Measurements from ENCODE around the gene LIPC.

LIPC gene

GRCh38 chr15:58554758-58555157 lies 123.0 kb downstream of the LIPC start:
- no peak for DNase-seq (ENCODE audit: low read depth in 2 of 2)

DNA sequence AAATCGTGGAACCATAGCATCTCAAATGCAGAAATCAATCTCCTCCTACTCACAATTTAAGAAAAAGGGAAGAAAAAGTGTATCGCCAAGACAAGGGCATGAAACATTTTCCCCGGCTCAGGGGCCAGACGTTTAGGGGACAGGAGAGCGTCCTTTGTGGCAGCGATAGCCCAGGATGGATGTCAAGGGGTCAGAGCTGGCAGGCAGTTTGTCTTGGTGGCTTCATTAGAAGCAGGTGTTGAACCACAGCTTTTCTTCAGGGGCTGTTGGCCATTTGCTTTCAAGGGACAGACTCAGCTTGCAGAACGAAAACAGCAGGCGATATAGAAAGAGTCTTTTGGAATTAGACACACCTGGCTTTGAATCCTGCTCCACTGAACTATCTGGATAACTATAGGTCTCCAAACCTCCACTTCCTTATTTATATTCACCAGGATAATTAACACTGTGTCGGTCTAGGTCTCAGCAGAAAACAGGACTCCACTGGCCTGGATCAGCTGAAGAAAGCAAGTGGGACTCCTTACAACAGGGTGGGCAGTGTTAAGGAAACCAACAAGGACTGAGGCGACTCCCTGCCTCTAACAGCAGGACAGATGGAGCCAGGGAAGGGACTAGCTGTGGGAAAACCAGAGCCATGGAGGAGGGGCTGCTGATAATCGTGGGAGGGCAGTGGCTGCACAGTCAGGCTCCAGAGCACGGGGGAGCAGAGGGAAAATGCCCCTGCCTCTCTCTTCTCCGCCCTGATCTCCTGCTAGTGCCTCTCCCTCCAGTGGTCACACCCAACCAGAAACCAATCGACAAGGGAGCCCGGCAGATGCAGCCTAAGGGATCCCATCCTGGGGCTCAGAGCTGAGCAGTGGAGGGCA lies 123.6 kb downstream of the LIPC start:
- DNase-seq (ENCODE audit: low read depth in 2 of 2): no peak

DNA sequence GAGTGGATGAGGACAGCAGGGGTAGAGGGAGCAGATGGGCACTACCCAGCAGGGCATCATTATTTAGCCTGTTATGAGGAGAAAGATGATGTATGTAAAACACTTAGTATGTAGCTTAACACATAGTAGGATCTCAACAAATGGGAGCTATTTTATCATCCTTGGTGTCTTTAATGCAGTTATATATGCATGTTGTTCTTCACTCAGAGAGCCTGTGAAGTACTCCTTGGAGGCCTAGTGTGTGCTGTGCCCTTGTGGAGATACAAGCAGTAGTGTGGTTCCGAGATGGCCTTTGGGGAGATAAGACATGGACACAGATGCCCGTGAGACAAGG lies 124.2 kb downstream of the LIPC start:
- DNase-seq (ENCODE audit: low read depth in 2 of 2): no peak

- DNase-seq (ENCODE audit: low read depth in 2 of 2): no peak
Observed at GRCh38 chr15:58556541-58556940, 124.8 kb downstream of the LIPC start.

DNA sequence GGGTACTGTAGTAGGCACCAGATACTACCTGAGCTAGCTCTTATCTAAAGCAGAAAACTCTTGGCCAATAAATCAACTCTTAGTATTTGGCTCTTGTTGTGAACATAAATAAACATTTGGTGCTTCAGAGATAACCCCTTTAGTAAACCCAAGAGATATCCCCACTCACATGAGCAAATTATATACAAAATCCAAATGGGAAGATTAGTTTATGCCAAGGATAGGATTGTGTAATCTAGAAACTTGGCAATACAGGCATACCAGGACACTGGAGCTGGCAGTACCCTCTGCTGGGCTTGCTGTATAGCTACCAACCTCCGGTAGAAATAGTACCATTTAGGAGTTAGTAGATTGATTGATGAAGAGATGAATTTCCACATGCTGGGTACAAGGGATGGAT lies 127.0 kb downstream of the LIPC start:
- DNase-seq (ENCODE audit: low read depth in 2 of 2): no peak

DNA sequence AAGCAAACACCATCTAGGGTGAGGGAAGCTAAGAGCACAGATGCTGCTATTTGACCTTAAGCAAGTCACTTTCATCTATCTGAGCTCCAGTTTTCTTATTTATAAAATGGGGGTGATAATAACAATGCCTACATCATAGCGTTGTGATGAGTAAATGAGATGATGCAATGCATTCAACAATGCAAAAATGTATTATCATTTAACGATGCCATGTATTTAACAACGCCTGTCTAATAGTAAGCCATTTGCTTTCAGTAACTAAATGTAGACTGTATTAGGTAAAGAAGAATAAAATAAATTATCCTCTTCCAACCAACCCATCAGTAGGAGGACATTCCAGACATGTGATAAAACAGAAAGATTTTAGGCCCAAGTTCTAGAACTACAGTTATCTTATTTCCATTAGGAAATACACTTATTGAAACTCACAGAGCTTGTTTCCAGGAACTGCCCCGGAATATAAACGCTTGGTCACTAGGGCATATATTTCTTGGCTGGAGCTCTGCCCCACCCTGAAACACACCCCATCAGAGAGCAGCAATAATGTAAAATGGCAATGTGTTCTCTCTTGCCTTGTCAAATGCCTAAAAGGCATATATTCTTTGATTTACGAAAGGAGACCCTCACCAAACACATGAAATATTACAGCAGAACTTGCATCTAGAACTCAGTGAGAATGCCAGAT lies 128.3 kb downstream of the LIPC start:
- no peak for DNase-seq (ENCODE audit: low read depth in 2 of 2)

DNA sequence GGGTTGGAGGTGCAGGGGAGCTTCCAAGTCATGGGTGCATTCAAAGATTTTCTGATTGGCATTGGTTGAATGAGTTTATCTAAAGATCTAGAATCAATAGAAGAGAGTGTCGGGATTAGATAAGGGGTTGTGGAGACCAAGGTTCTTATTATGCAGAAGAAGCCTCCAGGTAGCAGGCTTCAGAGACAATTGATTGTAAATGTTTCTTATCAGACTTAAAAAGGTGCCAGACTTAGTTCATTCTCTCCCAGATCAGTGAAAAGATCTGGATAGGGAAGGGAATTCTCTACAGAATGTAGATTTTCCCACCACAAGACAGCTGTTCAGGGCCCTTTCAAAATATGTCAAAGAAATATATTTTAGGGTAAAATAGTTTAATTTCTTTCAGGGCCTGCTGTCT lies 129.5 kb downstream of the LIPC start:
- DNase-seq (ENCODE audit: low read depth in 2 of 2): no peak

- no peak for DNase-seq (ENCODE audit: low read depth in 2 of 2)
Observed at GRCh38 chr15:58562135-58562534, 130.3 kb downstream of the LIPC start.

DNA sequence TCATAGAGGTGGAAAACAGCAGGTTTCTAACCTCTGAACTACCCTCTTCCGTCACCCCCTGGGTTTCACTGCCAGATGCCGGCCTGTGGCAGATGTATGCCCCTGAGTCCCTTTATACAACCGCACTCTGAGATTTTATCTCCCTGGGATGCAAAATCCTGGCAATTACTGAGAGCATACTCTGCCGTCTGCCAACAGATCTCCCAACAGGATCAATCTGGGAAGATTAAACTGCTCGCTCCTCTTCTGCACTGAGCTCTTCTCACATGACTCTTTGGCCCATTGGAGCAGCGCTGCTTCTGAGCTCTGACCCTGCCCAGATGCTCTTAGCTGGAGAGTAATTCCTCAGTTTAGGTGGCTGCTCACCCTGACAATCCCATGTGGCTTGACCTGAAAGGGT lies 133.2 kb downstream of the LIPC start:
- DNase-seq (ENCODE audit: low read depth in 2 of 2): no peak

DNA sequence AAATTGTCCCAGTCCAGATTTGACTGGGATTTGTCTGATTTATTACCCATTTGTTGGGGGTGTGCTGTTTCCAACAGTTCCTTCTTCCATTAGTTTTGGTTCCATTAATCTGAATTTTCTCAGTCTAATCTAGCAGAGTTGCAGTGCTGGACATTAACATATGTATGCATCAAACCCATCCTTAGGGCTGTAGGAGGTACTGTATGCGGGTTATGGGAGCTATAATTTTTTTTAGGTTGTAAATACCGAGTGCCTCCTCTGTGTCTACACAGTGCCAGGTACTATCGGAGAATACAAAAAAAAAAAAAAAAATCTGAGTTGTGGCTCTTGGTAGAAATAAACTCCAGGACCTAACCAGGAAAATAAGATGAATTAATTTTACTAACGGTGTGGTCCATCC lies 133.8 kb downstream of the LIPC start:
- no peak for DNase-seq (ENCODE audit: low read depth in 2 of 2)

DNA sequence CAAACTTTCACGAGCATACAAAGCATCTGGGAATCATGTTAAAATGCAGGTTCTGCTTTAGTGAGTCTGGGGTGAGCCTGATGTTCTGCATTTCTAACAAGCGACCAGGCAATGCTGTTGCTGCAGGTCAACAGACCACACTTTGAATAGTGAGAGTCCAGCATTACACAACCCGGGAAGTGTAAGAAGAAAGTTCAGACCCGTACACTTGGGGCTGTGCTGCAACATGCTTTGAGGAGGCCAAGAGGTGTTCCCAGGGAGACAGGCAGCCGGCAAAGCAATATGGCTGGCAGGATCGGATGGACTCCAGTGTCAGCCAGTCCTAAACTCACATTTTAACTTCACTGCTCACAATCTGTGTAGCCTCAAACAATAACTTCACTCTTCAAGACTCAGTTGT lies 134.2 kb downstream of the LIPC start:
- no peak for DNase-seq (ENCODE audit: low read depth in 2 of 2)

DNA sequence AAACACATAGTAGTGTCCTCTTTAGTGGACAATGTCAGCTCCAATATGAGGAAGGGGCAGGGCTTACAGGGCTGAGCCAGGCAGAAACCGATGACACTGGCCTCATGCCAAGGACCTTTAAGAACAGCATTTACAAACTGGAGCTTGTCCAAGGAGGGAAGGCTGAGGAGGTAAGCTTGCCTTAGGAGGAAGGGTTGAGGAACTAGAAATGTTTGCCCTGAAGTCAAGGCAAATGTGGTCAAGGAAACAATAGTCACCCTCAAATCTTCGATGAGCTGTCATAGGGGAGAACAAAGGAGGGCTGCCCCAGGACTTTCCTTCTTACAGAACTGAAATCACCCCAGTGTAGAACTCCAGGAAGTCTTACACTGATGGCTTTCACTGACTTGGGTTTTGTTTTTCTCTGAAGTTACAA lies 136.4 kb downstream of the LIPC start:
- no peak for DNase-seq (ENCODE audit: low read depth in 2 of 2)

DNA sequence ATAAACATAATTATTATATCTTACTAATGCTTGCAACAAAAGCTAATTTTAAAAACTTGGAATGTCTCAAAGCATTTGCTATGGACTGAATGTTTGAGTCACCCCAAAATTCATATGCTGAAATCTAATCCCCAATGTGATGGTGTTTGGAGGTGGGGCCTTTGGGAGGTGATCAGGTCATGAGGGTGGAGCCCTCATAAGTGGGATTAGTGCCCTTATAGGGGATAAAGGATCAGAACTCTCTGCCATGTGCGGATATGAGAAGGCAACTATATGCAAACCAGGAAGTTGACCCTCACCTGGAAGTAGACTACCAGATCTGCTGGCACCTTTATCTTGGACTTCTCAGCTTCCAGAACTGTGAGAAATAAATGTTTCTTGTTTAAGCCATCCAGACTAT lies 137.7 kb downstream of the LIPC start:
- DNase-seq (ENCODE audit: low read depth in 2 of 2): no peak

DNA sequence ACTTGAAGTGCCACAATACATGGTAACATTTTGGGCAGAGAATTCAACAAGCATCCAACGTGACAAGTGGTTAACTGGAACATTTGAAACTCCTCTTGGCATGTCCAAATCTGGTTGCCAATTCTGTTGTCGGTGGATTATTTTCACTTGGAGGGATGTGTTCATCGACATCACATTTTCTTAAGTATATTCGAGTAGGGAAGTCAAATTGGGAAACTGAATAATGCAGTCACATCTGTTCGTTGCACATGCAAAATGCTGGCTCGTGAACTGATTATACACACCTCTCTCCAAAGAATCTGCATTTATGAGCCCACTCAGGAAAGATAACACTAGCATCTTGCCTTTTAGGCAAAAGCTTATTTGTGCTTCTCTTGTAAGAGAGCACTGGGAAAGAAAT lies 139.7 kb downstream of the LIPC start:
- DNase-seq (ENCODE audit: low read depth in 2 of 2): no peak

DNA sequence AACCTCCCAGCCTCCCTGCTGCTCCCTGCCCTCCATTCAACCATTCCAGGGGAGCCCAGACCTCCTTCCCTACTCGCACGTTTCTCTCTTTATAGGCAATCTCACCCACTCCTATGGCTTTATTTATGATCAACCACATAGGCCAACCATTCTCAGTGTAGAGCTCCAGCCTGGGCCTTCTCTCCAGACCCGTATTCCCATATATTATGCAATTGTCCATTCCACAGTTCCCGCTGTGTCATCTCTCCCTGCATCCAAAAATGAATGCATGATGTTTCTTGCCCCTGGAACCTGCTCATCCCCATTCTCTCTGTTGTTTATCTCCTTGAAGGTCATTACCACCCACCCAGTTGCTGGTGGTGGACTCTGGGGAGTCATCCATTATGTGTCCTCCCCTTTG lies 140.7 kb downstream of the LIPC start:
- DNase-seq (ENCODE audit: low read depth in 2 of 2): no peak

- no peak for DNase-seq (ENCODE audit: low read depth in 2 of 2)
Observed at GRCh38 chr15:58573270-58573669, 141.5 kb downstream of the LIPC start.

DNA sequence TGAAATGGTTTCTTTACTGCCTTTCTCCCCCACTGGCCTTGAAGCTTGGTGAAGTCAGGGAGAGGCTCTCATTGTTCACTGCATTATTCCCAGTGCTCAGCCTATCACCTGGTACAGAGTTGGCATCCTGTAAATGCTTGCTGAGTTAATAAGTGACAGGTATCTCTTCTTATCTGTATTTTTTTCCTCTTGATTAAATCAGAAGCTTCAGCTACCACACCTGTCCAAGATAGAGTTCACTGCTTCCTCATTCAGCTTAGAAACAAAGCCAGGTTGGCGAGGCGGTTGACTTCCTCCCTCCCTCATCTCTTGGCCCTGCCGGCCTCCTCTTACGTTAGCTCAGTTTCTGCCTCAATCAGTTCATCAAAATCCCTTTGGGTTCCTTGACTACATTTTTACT lies 142.8 kb downstream of the LIPC start:
- no peak for DNase-seq (ENCODE audit: low read depth in 2 of 2)

DNA sequence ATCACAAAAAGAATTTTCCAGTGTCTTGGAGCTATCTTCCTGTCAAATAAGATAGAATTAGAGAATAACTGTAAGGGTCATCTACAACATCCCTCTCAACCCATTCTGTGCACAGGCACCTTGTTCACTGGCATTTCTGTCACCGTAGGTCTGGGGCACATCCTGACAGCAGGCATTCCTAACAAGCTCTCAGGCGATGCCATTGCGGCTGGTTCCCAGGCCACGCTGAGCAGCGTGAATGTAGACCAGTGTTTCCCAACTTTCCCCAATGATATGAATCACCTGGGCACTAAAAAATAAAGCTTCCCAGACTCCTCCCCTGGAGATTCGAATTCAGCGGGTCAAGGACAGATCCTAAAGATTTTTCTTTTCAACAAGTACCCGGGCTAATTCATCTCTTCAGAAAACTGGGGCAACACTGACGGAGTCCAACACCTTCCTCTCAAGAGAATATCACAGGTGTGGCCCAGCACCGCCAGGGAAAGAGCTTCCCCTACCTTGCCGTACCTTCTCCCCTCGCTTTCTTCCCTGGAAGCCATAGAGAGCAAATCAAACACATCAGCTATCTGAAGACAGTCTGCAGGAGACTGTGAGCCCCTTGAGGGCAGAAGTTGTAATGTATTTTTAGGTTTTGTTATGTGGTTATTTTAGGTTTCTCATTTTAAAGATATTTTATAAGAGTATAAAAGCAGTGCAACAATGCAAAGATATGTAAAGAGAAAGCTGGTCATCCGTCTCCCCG lies 143.4 kb downstream of the LIPC start:
- DNase-seq (ENCODE audit: low read depth in 2 of 2): no peak

- DNase-seq (ENCODE audit: low read depth in 2 of 2): no peak
Observed at GRCh38 chr15:58576657-58577056, 144.9 kb downstream of the LIPC start.

- DNase-seq (ENCODE audit: low read depth in 2 of 2): no peak
Observed at GRCh38 chr15:58582160-58582559, 150.4 kb downstream of the LIPC start.

GRCh38 chr15:58583171-58583908 lies 151.5 kb downstream of the LIPC start:
- no peak for DNase-seq (ENCODE audit: low read depth in 2 of 2)

GRCh38 chr15:58584789-58585461 lies 153.1 kb downstream of the LIPC start:
- DNase-seq (ENCODE audit: low read depth in 2 of 2): no peak

Measured in fibroblast of skin of left biceps (primary cell).